ENCODE data around the gene CYP1A1.

GRCh38 chr15:74752531-74752930 lies 27.2 kb upstream of the CYP1A1 start:
- TF ChIP-seq ZNF704 (CRISPR knock-in tag; IDR thresholded peaks at IDR 0.05; ENCODE audit: borderline replicate concordance) = no peak
- TF ChIP-seq USF2 (IDR thresholded peaks at IDR 0.05; ENCODE audit: low read depth, low read length) = no peak
- TF ChIP-seq USF2 (CRISPR knock-in tag; IDR thresholded peaks at IDR 0.05; ENCODE audit: borderline replicate concordance) = no peak
- no peak for TF ChIP-seq CTCF (CRISPR knock-in tag; IDR thresholded peaks at IDR 0.05)
- TF ChIP-seq PAF1 (CRISPR knock-in tag; IDR thresholded peaks at IDR 0.05) = no peak
- TF ChIP-seq E2F5 (CRISPR knock-in tag; conservative IDR thresholded peaks at IDR 0.05) = no peak
- no peak for TF ChIP-seq ZNF691 (CRISPR knock-in tag; IDR thresholded peaks at IDR 0.05; ENCODE audit: borderline replicate concordance, low read depth)
- no peak for TF ChIP-seq SRF (IDR thresholded peaks at IDR 0.05; ENCODE audit: low read depth, low read length)
